Measurements from ENCODE around the gene CHRM2.

GRCh38 chr7:136998495-136998894 is 130.0 kb downstream of the CHRM2 start:
- TF ChIP-seq CTCF (optimal IDR thresholded peaks at IDR 0.05 in 1 of 3, IDR thresholded peaks at IDR 0.05 in 1 of 3, conservative IDR thresholded peaks at IDR 0.05 in 1 of 3; ENCODE audit: extremely low read depth in 1 of 3, insufficient read depth in 2 of 3, low read length in 3 of 3) (no peak), EZH2 (IDR thresholded peaks at IDR 0.05; ENCODE audit: low read length) (no peak)
